HepG2 (cell line): ENCODE data around the gene PTPN14. TPM values are rescaled to one million over a fixed set of nuclear protein-coding genes. Genes with fewer than 3 reads are reported as not detected.

Experiments used
- HES4 ChIP-seq: sonication (generic); formaldehyde crosslinking; IDR thresholded peaks from 2 replicates; pipeline ENCODE4 v1.9.0; 2021; ENCODE audit warnings: mild to moderate bottlenecking, missing genetic modification reagents, borderline replicate concordance
- HIC2 ChIP-seq: sonication (generic); formaldehyde crosslinking; IDR thresholded peaks from 2 replicates; pipeline ENCODE4 v1.9.0; 2022; ENCODE audit warnings: low read depth, missing genetic modification reagents
- HNF4A ChIP-seq: sonication (generic); formaldehyde crosslinking; IDR thresholded peaks from 2 replicates; pipeline ENCODE4 v1.4.0; 2020; ENCODE audit warnings: missing genetic modification reagents
- HNRNPUL1 ChIP-seq: fragments of 200-400 bp; formaldehyde crosslinking; IDR thresholded peaks from 2 replicates; pipeline ENCODE4 v1.6.1; 2017; ENCODE audit warnings: low read depth, mild to moderate bottlenecking, low read length, moderate library complexity
- LCORL ChIP-seq, 2 experiments: fragments of 450-650 bp in 1 of 2; sonication (generic) in 1 of 2; formaldehyde crosslinking in 1 of 2; IDR thresholded peaks; 2 replicates each; pipeline versions ENCODE4 v1.5.0 to v1.6.1; 2017 to 2020; ENCODE audit warnings: antibody characterized with exemption in 1 of 2, missing genetic modification reagents in 1 of 2
- NFKB2 ChIP-seq: sonication (generic); formaldehyde crosslinking; IDR thresholded peaks from 2 replicates; pipeline ENCODE4 v1.4.0; 2020; ENCODE audit warnings: missing genetic modification reagents, borderline replicate concordance
- NR2F1 ChIP-seq, 2 experiments: fragments of 450-650 bp in 1 of 2; formaldehyde crosslinking in 1 of 2; IDR thresholded peaks; 2 replicates each; pipeline versions ENCODE4 v1.5.0 to v1.6.1; 2016 to 2020; ENCODE audit warnings: mild to moderate bottlenecking in 1 of 2, missing compliant biosample characterization in 1 of 2, missing genetic modification reagents in 1 of 2, moderate library complexity in 1 of 2
- POGZ ChIP-seq: sonication (generic); formaldehyde crosslinking; IDR thresholded peaks from 2 replicates; pipeline ENCODE4 v1.4.0; 2020; ENCODE audit warnings: mild to moderate bottlenecking, missing genetic modification reagents
- SALL1 ChIP-seq: sonication (generic); formaldehyde crosslinking; IDR thresholded peaks from 2 replicates; pipeline ENCODE4 v1.8.0; 2022; ENCODE audit warnings: mild to moderate bottlenecking, missing genetic modification reagents
- SP5 ChIP-seq: IDR thresholded peaks from 2 replicates; pipeline ENCODE4 v1.6.1; 2016; ENCODE audit warnings: low read depth, borderline replicate concordance
- TEAD3 ChIP-seq: optimal IDR thresholded peaks from 2 replicates; pipeline ENCODE3; 2016; ENCODE audit warnings: borderline replicate concordance
- ZBTB46 ChIP-seq: sonication (generic); formaldehyde crosslinking; IDR thresholded peaks from 2 replicates; pipeline ENCODE4 v1.4.0; 2020; ENCODE audit warnings: mild to moderate bottlenecking, missing genetic modification reagents, borderline replicate concordance
- ZNF121 ChIP-seq: sonication (generic); formaldehyde crosslinking; IDR thresholded peaks from 2 replicates; pipeline ENCODE4 v1.5.0; 2020; ENCODE audit warnings: mild to moderate bottlenecking, missing genetic modification reagents
- ZNF20 ChIP-seq: sonication (generic); formaldehyde crosslinking; IDR thresholded peaks from 2 replicates; pipeline ENCODE4 v1.4.0; 2020; ENCODE audit warnings: mild to moderate bottlenecking, moderate library complexity, missing genetic modification reagents
- ZNF264 ChIP-seq: sonication (generic); formaldehyde crosslinking; IDR thresholded peaks from 2 replicates; pipeline ENCODE4 v1.4.0; 2020; ENCODE audit warnings: missing genetic modification reagents
- ZNF710 ChIP-seq: sonication (generic); formaldehyde crosslinking; IDR thresholded peaks from 2 replicates; pipeline ENCODE4 v1.5.0; 2020; ENCODE audit warnings: mild to moderate bottlenecking, missing genetic modification reagents, borderline replicate concordance
- polyA plus RNA-seq, 8 experiments: library from polyadenylated mRNA; depleted of rRNA in 3 of 8; stranded (reverse) in 7 of 8; unstranded in 1 of 8; fragments of >200 nt; fragmentation: Illumina TruSeq in 4 of 8; extraction: Trizol in 4 of 8; gene quantifications; 2 replicates each; pipeline versions ENCODE4 v1.2.1 to v1.2.3, GENCODE V29; 2011 to 2016; ENCODE audit warnings: low read depth in 4 of 8, missing spikeins in 1 of 8, mixed read lengths in 1 of 8; ENCODE audit not compliant: insufficient read depth in 1 of 8
- total RNA-seq, 5 experiments: library from RNA; depleted of rRNA; stranded (reverse); fragments of >200 nt; fragmentation: Illumina TruSeq; extraction: Trizol; gene quantifications; 2 replicates each; pipeline ENCODE4 v1.2.3, GENCODE V29; 2016; ENCODE audit warnings: low read depth in 1 of 5
- TF ChIP-seq, protein P1 (sequence below): sonication (generic); formaldehyde crosslinking; IDR thresholded peaks from 2 replicates; pipeline ENCODE4 v1.4.0; 2020; ENCODE audit warnings: missing genetic modification reagents

The PTPN14 gene
- total and polyA plus RNA-seq, 2 of the 13 experiments (the other 11 are each of a cell fraction or from before 2014, with no cell fraction given), result 3.9 to 4.7 TPM

GRCh38 chr1:214312530-214313051 is 238.8 kb downstream of the PTPN14 start (continued):
- TF ChIP-seq HIC2, result peak; percentile 36; the same call in 1 of the 2 replicates
- TF ChIP-seq NR2F1 (CRISPR knock-in tag; IDR thresholded peaks at IDR 0.05), result peak in 1 of 2 experiments; percentile 57; a peak in 2 of 4 replicates
- TF ChIP-seq NFKB2 (CRISPR knock-in tag), result no peak
- TF ChIP-seq HNF4A (CRISPR knock-in tag), result peak; percentile 27; the same call in 1 of the 2 replicates
- no peak for TF ChIP-seq ZNF20 (CRISPR knock-in tag)
- TF ChIP-seq LCORL (IDR thresholded peaks at IDR 0.05), result no peak
- 0 out of 2 replicates have a peak, but pooled peaks have one; percentile 20 for TF ChIP-seq LCORL (CRISPR knock-in tag; IDR thresholded peaks at IDR 0.05)
- TF ChIP-seq HES4 (CRISPR knock-in tag), result no peak
- no peak for TF ChIP-seq ZBTB46 (CRISPR knock-in tag)
- no peak for TF ChIP-seq ZNF264 (CRISPR knock-in tag)
- no peak for TF ChIP-seq HNRNPUL1
- TF ChIP-seq SP5 (CRISPR knock-in tag), result no peak
- TF ChIP-seq, protein P1, sequence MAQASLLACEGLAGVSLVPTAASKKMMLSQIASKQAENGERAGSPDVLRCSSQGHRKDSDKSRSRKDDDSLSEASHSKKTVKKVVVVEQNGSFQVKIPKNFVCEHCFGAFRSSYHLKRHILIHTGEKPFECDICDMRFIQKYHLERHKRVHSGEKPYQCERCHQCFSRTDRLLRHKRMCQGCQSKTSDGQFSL (CRISPR knock-in tag), result no peak
- no peak for TF ChIP-seq ZNF710
- TF ChIP-seq SALL1 (CRISPR knock-in tag), result peak; percentile 24; the same call in 1 of the 2 replicates
- peak; percentile 33; the same call in 1 of the 2 replicates for TF ChIP-seq POGZ (CRISPR knock-in tag)
- TF ChIP-seq ZNF121, result no peak
- TF ChIP-seq TEAD3 (CRISPR knock-in tag), result peak; percentile 11
